ENCODE results near the gene SCGB2B2. TPM values are rescaled to one million over a fixed set of nuclear protein-coding genes. Genes with fewer than 3 reads are reported as not detected.

The SCGB2B2 gene
- total RNA-seq, 1 donor from 2014 or later: under 0.01 TPM

- FAIRE-seq: no peak
Measured at GRCh38 chr19:34662919-34663318, 14.0 kb downstream of the SCGB2B2 start.

DNA sequence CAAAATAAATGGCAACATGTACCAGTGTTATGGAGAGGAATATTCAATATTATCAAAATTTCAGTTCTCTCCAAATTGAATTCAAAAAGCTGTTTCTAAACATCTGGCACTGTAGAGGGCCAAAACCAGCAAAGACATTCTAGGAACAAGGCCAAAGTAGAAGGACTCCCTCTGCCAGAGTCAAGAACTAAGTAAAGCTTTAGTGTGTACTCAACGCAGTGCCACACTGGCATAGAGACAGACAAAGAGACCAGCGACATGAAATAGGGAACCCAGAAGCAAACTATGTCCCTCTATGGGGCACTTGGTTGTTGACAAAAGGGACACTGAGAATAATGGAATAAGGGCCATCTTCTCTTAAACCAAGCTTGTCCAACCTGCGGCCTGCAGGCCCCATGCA is 15.6 kb downstream of the SCGB2B2 start:
- no peak for FAIRE-seq
- H3K36me3 ChIP-seq (ENCODE audit: control insufficient read depth, insufficient read depth, low read length): no peaks in the 10 kb centered on the region
- no peak for TF ChIP-seq CTCF (IDR thresholded peaks at IDR 0.05; ENCODE audit: insufficient read depth, low read length, severe bottlenecking)

More at GRCh38 chr19:34662919-34663318, 14.0 kb downstream of the SCGB2B2 start:
- Histone ChIP-seq H3K27me3 (ENCODE audit: control insufficient read depth, insufficient read depth, low read length) (no peaks in the 10 kb centered on the region), H3K36me3 (ENCODE audit: control insufficient read depth, insufficient read depth, low read length) (no peaks in the 10 kb centered on the region), H3K4me3 (ENCODE audit: low read depth, low read length) (no peak overlapping the region)
- peak; percentile 32 for TF ChIP-seq CTCF (IDR thresholded peaks at IDR 0.05; ENCODE audit: insufficient read depth, low read length, severe bottlenecking)
- DNase-seq (ENCODE audit: low read depth): peak; percentile 12

GRCh38 chr19:34655651-34656050 is 21.3 kb downstream of the SCGB2B2 start:
- DNase-seq (ENCODE audit: low read depth): no peak
- Histone ChIP-seq H3K36me3 (ENCODE audit: control insufficient read depth, insufficient read depth, low read length) (no peaks in the 10 kb centered on the region), H3K4me3 (ENCODE audit: low read depth, low read length) (no peak overlapping the region), H3K27me3 (ENCODE audit: control insufficient read depth, insufficient read depth, low read length) (no peaks in the 10 kb centered on the region)
- no peak for TF ChIP-seq CTCF (IDR thresholded peaks at IDR 0.05; ENCODE audit: insufficient read depth, low read length, severe bottlenecking)
- no peak for FAIRE-seq

More for the DNA sequence above, 15.6 kb downstream of the SCGB2B2 start:
- no peaks in the 10 kb centered on the region for H3K27me3 ChIP-seq (ENCODE audit: control insufficient read depth, insufficient read depth, low read length)
- no peak for DNase-seq (ENCODE audit: low read depth)
- no peak overlapping the region for H3K4me3 ChIP-seq (ENCODE audit: low read depth, low read length)

DNA sequence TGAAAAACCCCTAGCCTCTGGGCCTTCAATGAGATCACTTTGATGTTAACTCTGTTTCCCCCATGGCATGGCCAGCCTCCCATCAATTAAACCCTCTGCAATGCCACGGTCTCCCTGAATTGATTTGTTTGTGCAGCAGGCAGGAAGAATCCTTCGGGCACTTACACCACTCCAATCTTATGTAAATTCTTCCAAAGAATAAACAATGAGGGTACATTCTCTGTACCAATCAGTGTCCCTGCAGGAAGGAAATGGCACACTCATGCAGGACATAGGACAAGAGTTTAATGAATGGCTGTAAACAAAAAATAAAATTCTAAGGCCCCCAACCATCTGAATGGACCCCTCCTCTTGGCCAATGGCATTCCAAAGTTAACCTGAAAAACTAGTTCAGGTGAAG is 22.2 kb downstream of the SCGB2B2 start:
- no peak overlapping the region for H3K4me3 ChIP-seq (ENCODE audit: low read depth, low read length)
- no peak for DNase-seq (ENCODE audit: low read depth)
- no peak for FAIRE-seq
- H3K27me3 ChIP-seq (ENCODE audit: control insufficient read depth, insufficient read depth, low read length): no peaks in the 10 kb centered on the region
- no peaks in the 10 kb centered on the region for H3K36me3 ChIP-seq (ENCODE audit: control insufficient read depth, insufficient read depth, low read length)
- no peak for TF ChIP-seq CTCF (IDR thresholded peaks at IDR 0.05; ENCODE audit: insufficient read depth, low read length, severe bottlenecking)

GRCh38 chr19:34651747-34652146 is 25.2 kb downstream of the SCGB2B2 start:
- no peak overlapping the region for H3K4me3 ChIP-seq (ENCODE audit: low read depth, low read length)
- no peaks in the 10 kb centered on the region for H3K36me3 ChIP-seq (ENCODE audit: control insufficient read depth, insufficient read depth, low read length)
- DNase-seq (ENCODE audit: low read depth): no peak
- H3K27me3 ChIP-seq (ENCODE audit: control insufficient read depth, insufficient read depth, low read length): no peaks in the 10 kb centered on the region
- no peak for FAIRE-seq
- no peak for TF ChIP-seq CTCF (IDR thresholded peaks at IDR 0.05; ENCODE audit: insufficient read depth, low read length, severe bottlenecking)

DNA sequence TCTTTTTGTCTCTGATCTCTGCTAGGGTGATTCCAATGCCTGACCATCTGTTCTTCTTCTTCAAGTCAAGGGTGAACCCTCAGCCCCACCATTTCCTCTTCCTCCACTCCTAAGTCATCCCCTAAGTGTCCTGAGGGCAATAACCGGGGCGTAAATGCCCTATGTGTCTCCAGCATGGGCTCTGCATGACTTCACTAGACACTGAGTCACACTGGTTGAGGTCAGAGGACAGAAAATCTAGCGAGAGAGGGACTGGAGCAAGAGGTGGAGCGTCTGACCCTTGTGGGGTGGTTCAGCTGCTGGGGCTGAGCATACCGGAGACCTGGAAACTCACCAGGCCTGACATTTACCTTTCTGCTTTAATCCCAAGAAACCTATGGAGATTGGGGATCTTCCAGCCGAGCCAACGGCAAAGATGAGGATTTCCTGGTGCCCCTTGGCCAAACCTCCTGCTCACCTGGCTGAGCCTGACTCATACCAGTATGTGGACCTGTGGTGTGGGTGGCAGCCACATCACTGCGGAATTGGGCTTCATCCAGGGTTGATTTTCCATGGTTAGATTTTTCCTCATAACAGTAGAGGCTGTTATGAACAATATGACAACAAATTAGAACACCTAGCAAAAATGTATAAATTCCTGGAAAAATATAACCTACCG is 26.9 kb downstream of the SCGB2B2 start:
- no peak for DNase-seq (ENCODE audit: low read depth)
- FAIRE-seq: no peak

More for the DNA sequence above, 26.9 kb downstream of the SCGB2B2 start:
- H3K36me3 ChIP-seq (ENCODE audit: control insufficient read depth, insufficient read depth, low read length): no peaks in the 10 kb centered on the region
- no peak overlapping the region for H3K4me3 ChIP-seq (ENCODE audit: low read depth, low read length)
- no peaks in the 10 kb centered on the region for H3K27me3 ChIP-seq (ENCODE audit: control insufficient read depth, insufficient read depth, low read length)
- no peak for TF ChIP-seq CTCF (IDR thresholded peaks at IDR 0.05; ENCODE audit: insufficient read depth, low read length, severe bottlenecking)

Measured in bronchial epithelial cell (primary cell).